Renal cortex interstitium (tissue), 11 donors: ENCODE data around the gene COL11A1. TPM values are rescaled to one million over a fixed set of nuclear protein-coding genes. Genes with fewer than 3 reads are reported as not detected.
"Not testable (repeated sequence)": the region's sequence is repeated elsewhere in the genome, so short reads cannot be mapped to it uniquely, and the experiment has no call there.

Source experiments
- DNase-seq, 11 donors: peaks; one replicate each; pipeline ENCODE4 v3.0.0-alpha.2; 2013; ENCODE audit warnings: low read depth in 9 of 11, low spot score in 4 of 11; ENCODE audit errors: extremely low read depth in 1 of 11
- polyA plus RNA-seq, 3 donors: library from polyadenylated mRNA; unstranded; fragments of 120-200 nt; gene quantifications; one replicate each; pipeline ENCODE4 v1.2.1, GENCODE V29; 2013; ENCODE audit not compliant: insufficient read length in 3 of 3

Gene COL11A1
- polyA plus RNA-seq, 3 donors: 6.1 to 8.5 (median 7.9) TPM

DNA sequence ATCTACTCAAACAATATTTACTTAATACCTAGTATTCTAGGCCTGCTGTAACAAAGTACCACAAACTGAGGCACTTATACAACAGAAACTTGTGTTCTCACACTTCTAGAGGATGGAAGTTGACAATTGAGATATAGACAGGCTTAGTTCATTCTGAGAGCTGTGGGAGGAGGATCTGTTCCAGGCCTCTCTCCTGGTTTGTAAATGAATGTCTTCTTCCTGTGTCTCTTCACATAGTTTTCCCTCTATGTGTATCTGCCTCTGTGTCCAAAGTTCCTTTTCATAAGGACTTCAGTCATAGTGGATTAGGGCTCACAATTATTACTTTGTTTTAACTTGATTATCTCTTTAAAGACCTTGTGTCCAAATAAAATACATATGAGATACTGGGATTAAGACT lies 251.1 kb downstream of the COL11A1 start:
- no peak for DNase-seq

DNA sequence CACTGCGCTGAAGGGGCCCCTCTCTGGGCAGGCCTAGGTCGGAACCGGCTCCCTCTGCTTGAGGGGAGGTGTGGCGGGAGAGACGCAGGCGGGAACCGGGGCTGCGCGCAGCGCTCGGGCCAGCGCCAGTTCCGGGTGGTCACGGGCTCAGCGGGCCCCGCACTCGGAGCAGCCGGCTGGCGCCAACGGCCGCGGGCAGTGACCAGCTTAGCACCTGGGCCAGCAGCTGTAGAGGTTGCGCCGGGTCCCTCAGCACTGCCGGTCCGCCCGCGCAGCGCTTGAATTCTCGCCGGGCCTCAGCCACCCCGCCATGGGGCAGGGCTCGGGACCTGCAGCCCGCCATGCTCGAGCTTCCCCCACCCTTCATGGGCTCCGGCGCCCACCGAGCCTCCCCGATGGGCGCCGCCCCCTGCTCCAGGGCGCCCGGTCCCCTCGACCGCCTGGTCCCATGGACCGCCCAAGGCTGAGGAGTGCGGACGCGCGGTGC lies 254.6 kb downstream of the COL11A1 start:
- DNase-seq: no peak

DNA sequence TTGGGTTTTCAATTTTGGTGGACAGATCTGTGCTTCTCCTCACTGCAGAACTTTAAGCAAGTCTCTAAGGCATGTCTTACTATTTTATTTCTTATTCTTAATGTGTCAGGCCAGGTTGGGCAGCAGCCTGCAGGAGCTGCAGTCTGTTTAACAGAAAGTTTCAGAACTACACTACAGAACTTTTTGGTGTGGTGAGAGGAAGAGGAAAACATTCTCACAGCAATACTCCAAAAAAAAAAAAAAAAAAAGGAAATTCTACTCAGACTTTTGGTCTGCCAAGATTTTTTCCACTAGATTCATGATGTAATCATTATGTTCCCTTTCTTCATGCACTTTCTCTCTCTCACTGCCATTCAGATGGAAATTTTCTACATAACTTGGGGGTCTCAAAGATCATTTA lies 255.2 kb downstream of the COL11A1 start:
- DNase-seq: no peak

DNA sequence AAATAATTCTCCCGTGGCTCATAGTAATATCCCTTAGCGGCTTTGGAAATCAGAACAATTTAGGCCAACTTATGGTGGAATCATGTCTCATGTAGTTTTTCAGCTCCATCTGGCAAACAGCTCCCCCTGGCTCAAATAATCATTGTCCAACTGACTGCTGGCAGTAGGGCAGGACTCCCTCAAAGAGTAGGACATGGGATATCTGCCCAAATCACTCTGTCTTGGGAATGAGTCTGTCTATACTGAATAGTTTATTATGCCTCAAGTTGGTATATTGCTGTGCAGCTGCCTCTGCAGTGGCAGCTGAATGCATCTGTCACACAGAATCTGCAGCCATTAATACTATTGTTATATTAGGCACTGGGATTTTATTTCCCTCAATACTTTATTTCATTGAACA lies 255.7 kb downstream of the COL11A1 start:
- no peak for DNase-seq

DNA sequence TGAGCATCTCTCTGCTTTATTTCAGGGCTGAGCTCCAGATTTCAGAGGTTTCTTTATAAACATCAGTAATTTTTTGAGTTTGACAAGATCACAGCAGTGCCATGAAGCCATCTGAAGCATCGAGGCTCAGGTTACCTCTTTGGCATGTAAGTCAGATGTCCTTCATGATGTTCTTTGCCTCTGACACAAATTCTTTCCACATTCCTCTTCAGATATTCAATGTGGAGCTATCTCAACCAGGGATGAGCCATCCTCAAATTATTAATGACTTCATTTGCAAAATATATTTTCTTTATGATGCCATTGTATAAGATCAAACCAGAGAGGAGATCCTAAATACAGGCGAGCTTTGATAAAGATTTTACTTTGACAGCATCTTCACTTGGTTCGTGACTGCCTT lies 256.7 kb downstream of the COL11A1 start:
- DNase-seq: no peak

DNA sequence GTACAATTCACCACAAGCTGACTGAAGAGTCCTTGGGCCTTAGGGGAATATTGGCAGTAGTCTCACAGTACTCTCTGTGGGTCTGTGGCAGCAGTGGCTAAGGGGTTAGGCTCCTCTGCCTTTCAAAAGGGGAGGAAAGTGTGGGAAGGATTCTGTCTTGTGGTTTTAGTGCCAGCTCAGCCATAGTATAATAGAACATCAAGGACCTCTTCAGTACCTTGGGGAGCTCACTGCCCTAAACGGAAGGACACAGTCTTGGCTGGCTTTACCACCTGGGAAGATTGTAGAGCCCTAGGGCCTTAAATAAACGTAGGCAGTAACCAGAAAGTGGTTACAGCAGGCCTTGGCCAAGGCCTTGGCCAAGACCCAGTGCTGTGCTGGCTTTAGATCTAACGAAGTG lies 265.7 kb downstream of the COL11A1 start:
- no peak for DNase-seq

DNA sequence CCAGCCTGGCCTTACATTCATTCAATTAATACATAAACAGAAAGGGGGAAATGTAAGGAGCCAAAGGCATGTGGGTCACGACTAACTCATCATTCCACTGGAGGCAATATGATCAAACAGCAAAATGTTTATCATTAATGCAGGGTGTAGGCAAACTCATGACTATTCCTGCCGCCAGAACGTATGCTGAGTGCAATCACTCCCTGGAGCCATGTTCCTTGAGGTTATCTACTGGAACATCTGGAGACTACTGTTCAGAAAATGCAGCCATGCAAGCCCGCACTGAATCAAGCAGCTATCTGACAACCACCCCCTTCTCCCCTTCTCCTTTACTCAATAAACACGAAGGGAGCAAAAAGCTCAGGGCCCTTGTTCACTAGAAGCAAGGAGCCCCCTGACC lies 267.6 kb downstream of the COL11A1 start:
- DNase-seq: no peak

DNA sequence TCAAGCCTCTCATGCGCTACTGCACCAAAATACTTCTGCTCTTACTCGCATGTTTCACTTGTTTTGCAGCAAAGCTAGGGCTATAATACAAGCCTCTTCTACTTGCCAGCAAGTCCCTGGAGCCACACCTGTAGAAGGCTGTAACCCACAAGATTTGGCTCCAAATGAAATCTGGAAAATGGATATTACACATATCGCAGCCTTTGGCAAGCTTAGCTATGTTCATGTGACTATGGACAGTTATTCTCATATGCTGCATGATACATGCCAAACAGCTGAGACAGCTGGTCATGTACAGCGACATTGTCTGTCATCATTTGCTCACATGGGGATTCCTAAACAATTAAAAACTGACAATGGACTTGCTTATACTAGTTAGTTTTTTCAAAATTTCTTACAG lies 270.3 kb downstream of the COL11A1 start:
- DNase-seq: no peak

DNA sequence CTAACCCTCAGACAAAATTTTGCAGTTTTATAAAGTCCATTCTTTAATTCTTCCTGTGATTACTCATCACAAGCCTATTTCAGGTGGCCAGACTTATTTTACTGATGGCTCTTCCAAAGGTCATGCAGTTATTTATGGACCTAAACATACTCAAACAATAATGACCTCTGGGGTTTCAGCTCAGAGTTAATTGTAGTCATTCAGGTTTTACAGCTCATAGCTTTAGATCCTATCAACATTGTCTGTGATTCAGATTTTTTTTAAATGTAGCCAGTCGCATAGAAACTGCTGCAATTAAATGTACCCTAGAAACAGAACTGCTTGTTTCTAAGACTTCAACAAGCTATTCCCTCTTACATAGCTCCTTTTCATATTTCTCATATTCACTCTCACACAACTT lies 270.8 kb downstream of the COL11A1 start:
- no peak for DNase-seq

DNA sequence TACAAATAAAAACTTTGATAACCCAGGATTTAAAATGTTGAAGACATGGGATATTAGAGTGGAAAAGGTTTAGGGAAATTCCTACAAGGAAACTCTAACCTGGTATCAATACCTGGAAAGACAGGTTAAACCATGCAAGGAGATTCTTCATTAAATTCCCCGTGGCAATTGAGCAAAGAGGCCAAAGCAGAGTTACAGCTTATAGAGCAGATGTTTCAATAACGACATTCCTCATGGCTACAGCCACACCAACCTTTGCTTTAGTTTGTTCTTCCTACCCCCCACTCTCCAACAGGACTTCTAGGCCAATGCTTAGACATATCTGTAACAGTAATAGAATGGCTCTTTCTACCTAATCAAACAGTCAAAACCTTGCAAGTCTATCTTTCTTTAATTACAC lies 271.3 kb downstream of the COL11A1 start:
- DNase-seq: no peak

DNA sequence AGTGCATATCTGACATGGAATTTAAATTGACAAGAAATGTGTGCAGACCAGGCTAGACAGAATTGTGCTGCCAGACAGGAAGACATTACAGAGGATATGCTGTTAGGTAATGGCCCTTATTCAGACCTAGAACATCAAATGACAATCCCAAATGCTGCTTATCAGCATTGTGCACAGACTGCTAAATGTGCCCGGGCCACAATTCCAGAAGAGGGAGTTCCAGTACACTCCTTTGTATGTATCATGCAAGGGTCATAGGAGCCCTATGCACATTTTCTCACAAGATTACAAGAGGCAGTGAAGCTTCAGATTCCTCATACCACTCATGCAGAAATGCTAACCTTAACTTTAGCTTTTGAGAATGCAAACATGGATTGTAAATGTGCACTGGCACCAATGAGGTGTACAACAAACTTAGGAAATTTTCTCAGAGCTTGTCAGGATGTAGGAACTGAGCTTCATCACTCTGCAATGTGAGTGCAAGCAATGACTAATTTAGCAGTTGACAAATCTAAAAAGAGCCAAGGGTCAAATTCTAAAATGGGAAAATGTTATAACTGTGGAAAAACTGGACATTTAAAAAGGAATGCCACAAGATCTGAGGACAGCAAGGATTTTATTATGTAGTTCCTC lies 273.5 kb downstream of the COL11A1 start:
- DNase-seq: no peak

DNA sequence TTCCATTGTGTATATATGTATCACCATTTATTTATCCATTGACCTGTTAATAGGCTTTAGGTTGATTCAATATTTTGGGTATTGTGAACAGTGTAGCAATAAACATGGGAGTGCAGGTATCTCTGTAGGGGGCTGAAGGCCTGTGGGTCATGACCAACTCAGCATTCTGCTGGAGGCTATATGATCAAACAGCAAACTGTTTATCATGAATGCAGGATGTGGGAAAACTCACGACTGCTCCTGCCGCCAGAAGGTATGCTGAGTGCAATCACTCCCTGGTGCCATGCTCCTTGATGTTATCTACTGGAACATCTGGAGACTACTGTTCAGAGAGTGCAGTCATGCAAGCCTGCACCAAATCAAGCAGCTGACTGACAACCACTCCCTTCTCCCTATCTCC lies 275.2 kb downstream of the COL11A1 start:
- DNase-seq: no peak

DNA sequence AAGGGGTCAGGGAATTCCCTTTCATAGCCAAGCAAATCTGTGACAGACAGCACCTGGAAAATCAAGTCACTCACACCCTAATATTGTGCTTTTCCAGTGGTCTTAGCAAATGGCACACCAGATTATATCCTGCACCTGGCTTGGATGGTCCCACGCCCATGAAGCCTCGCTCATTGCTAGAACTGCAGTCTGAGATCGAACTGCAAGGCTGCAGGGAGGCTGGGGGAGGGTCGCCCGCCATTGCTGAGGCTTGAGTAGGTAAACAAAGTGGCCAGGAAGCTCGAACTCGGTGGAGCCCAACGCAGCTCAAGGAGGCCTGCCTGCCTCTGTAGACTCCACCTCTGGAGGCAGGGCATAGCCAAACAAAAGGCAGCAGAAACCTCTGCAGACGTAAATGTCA lies 281.6 kb downstream of the COL11A1 start:
- not testable (repeated sequence) for DNase-seq
